Panc1 (cell line): ENCODE data around the gene PTPRZ1. TPM values are rescaled to one million over a fixed set of nuclear protein-coding genes. Genes with fewer than 3 reads are reported as not detected.

Experiments used
- ATAC-seq: fragments of 200-7000 bp; cut with Tn5 transposase; 2 replicates; pipeline ENCODE4 v1.9.1; 2020; ENCODE audit warnings: mild to moderate bottlenecking, moderate library complexity
- BruUV-seq: library from RNA; stranded (reverse); fragments of 400-500 nt; replicated peaks from 2 replicates; lab custom pipeline; 2021; lab: Mats Ljungman, UMichigan
- CTCF ChIA-PET: fragments of 300-600 bp; sonication (Branson Sonifier 250); formaldehyde crosslinking; loops from one replicate; lab custom pipeline; 2022; ENCODE audit warnings: antibody characterized with exemption; lab: Charles Lee
- POLR2A ChIA-PET: fragments of 300-600 bp; sonication (Branson Sonifier 250); formaldehyde crosslinking; loops from one replicate; lab custom pipeline; 2022; ENCODE audit warnings: antibody characterized with exemption; lab: Charles Lee
- DNase-seq: peaks from one replicate; pipeline ENCODE4 v3.0.0-alpha.2; 2010; ENCODE audit warnings: low read depth, low spot score
- H3K27ac ChIP-seq: 2 replicates; pipeline ENCODE4 v1.5.1; 2011; ENCODE audit warnings: mild to moderate bottlenecking, low read length, inconsistent platforms
- H3K27me3 ChIP-seq: fragments of 200-500 bp; sonication (Bioruptor generic); 2 replicates; pipeline ENCODE4 v1.6.0; 2014; ENCODE audit warnings: low read length, inconsistent platforms; ENCODE audit not compliant: control insufficient read depth, insufficient read depth
- H3K36me3 ChIP-seq: fragments of 200-500 bp; sonication (Bioruptor generic); 2 replicates; pipeline ENCODE4 v1.5.1; 2014; ENCODE audit warnings: inconsistent platforms, mild to moderate bottlenecking, low read length, moderate library complexity; ENCODE audit not compliant: control insufficient read depth, insufficient read depth
- H3K4me1 ChIP-seq: 2 replicates; pipeline ENCODE4 v1.5.1; 2011; ENCODE audit warnings: inconsistent platforms, mild to moderate bottlenecking, low read length, moderate library complexity; ENCODE audit not compliant: control insufficient read depth, insufficient read depth
- H3K4me3 ChIP-seq, 2 experiments: 2 replicates each; pipeline ENCODE4 v1.5.1; 2011 to 2012; ENCODE audit warnings: low read depth in 2 of 2, low read length in 2 of 2, mild to moderate bottlenecking in 2 of 2, inconsistent platforms in 1 of 2, moderate library complexity in 1 of 2
- H3K9me3 ChIP-seq: fragments of 200-500 bp; sonication (Bioruptor generic); 2 replicates; pipeline ENCODE4 v1.5.1; 2014; ENCODE audit warnings: low read depth, mild to moderate bottlenecking, inconsistent platforms, low read length, moderate library complexity; ENCODE audit not compliant: control insufficient read depth, insufficient read depth
- CTCF ChIP-seq: fragments of 450-650 bp; IDR thresholded peaks from 2 replicates; pipeline ENCODE4 v1.5.1; 2017; ENCODE audit warnings: mild to moderate bottlenecking
- POLR2AphosphoS5 ChIP-seq: IDR thresholded peaks from 2 replicates; pipeline ENCODE4 v1.6.1; 2012; ENCODE audit warnings: mild to moderate bottlenecking, low read depth, low read length, moderate library complexity
- REST ChIP-seq, 2 experiments: IDR thresholded peaks; 2 replicates each; pipeline ENCODE4 v1.6.1; 2011 to 2012; ENCODE audit warnings: low read depth in 2 of 2, control low read depth in 1 of 2, low read length in 1 of 2, mild to moderate bottlenecking in 1 of 2, moderate library complexity in 1 of 2; ENCODE audit not compliant: insufficient read depth in 1 of 2
- SIN3A ChIP-seq: IDR thresholded peaks from 2 replicates; pipeline ENCODE4 v1.6.1; 2012; ENCODE audit warnings: low read depth, mild to moderate bottlenecking, low read length, moderate library complexity, borderline replicate concordance; ENCODE audit not compliant: insufficient read depth
- TCF7L2 ChIP-seq: IDR thresholded peaks from 2 replicates; pipeline ENCODE4 v1.6.1; 2011; ENCODE audit warnings: mild to moderate bottlenecking, low read depth, low read length, inconsistent platforms
- in situ Hi-C: cut with HindIII; loops from 2 replicates; pipeline ENCODE4 v1.10.0; 2016; ENCODE audit warnings: low sequenced_read_pairs, low pct_unique_long_range_greater_than_20kb
- intact Hi-C: fragments of 100-400 bp; cut with micrococcal nuclease; formaldehyde crosslinking; loops from one replicate; pipeline ENCODE4 v1.10.0; 2022; ENCODE audit not compliant: unreplicated experiment
- total RNA-seq: library from RNA; stranded (reverse); gene quantifications from one replicate; pipeline ENCODE4 v1.2.1, GENCODE V29; 2021; ENCODE audit not compliant: unreplicated experiment

PTPRZ1 gene
- total RNA-seq, 1 experiment from 2014 or later, result 0.05 TPM

GRCh38 chr7:122094549-122094948, 221.6 kb downstream of the PTPRZ1 start:
- H3K27ac ChIP-seq, result no peak overlapping the region
- H3K36me3 ChIP-seq, result no peaks in the 10 kb centered on the region
- no peaks in the 10 kb centered on the region for H3K9me3 ChIP-seq
- ATAC-seq (no peak), DNase-seq (no peak)
- H3K4me3 ChIP-seq, result no peak overlapping the region
- H3K27me3 ChIP-seq, result no peaks in the 10 kb centered on the region
- H3K4me1 ChIP-seq, result no peaks in the 10 kb centered on the region
- ChIA-PET POLR2A (no interaction called here), CTCF (no interaction called here)
- TF ChIP-seq SIN3A, result no peak
- intact Hi-C loops (loop anchor here (5.0 to 10.0 kb wide), 2 partner anchors 80 to 438 kb away; no protein-coding TSS in a partner anchor), in situ Hi-C loops (no loop called here)
- no TSS peak for BruUV-seq

GRCh38 chr7:122095642-122096041, 222.7 kb downstream of the PTPRZ1 start:
- H3K27ac ChIP-seq, result no peak overlapping the region
- no peak for DNase-seq
- intact Hi-C loops, result loop anchor here (10.0 kb wide), 1 partner anchor 79 kb away; no protein-coding TSS in a partner anchor
- no peaks in the 10 kb centered on the region for H3K4me1 ChIP-seq
- no peak overlapping the region for H3K4me3 ChIP-seq
- ChIA-PET CTCF (no interaction called here), POLR2A (no interaction called here)
- BruUV-seq, result no TSS peak
- TF ChIP-seq POLR2AphosphoS5 (no peak), SIN3A (no peak), TCF7L2 (no peak), CTCF (no peak), REST (IDR thresholded peaks at IDR 0.05; ENCODE audit: insufficient read depth in 1 of 2, low read depth in 2 of 2, low read length in 1 of 2) (no peak)
- in situ Hi-C loops, result no loop called here
- H3K36me3 ChIP-seq, result no peaks in the 10 kb centered on the region
- H3K9me3 ChIP-seq, result no peaks in the 10 kb centered on the region
- H3K27me3 ChIP-seq, result no peaks in the 10 kb centered on the region
- no peak for ATAC-seq

GRCh38 chr7:122100021-122100420, 227.1 kb downstream of the PTPRZ1 start:
- no peak for DNase-seq
- no peaks in the 10 kb centered on the region for H3K27me3 ChIP-seq
- no peak overlapping the region for H3K27ac ChIP-seq
- in situ Hi-C loops (no loop called here), intact Hi-C loops (no loop called here)
- BruUV-seq, result no TSS peak
- no peak for ATAC-seq
- H3K4me1 ChIP-seq, result no peaks in the 10 kb centered on the region
- POLR2A ChIA-PET, result no interaction called here
- H3K9me3 ChIP-seq, result peaks cover 5% of the 10 kb centered on the region; the same call in 1 of the 2 replicates
- no peak overlapping the region for H3K4me3 ChIP-seq
- TF ChIP-seq CTCF (no peak), SIN3A (no peak), POLR2AphosphoS5 (no peak), REST (IDR thresholded peaks at IDR 0.05; ENCODE audit: insufficient read depth in 1 of 2, low read depth in 2 of 2, low read length in 1 of 2) (no peak), TCF7L2 (no peak)
- CTCF ChIA-PET, result no interaction called here
- no peaks in the 10 kb centered on the region for H3K36me3 ChIP-seq
